Uterus (tissue), 2 donors: ENCODE data around the gene ABHD16B.

Experiments
- CTCF ChIP-seq, 4 experiments: fragments of 200-600 bp in 2 of 4; fragments of 450-650 bp in 2 of 4; sonication (generic) in 2 of 4; IDR thresholded peaks; one replicate each; pipeline ENCODE4 v1.5.1; 2016 to 2019; ENCODE audit warnings: antibody characterized with exemption in 4 of 4, mild to moderate bottlenecking in 2 of 4, moderate library complexity in 1 of 4
- POLR2A ChIP-seq, 2 donors: fragments of 450-650 bp; IDR thresholded peaks; one replicate each; pipeline ENCODE4 v1.6.1; 2016; ENCODE audit warnings: antibody characterized with exemption in 2 of 2, mild to moderate bottlenecking in 1 of 2, moderate library complexity in 1 of 2

- no peak for TF ChIP-seq CTCF (IDR thresholded peaks at IDR 0.05)
- no peak for TF ChIP-seq POLR2A (IDR thresholded peaks at IDR 0.05)
Observed at GRCh38 chr20:63843222-63843621, 18.1 kb upstream of the ABHD16B start.
